Choroid plexus epithelial cell (primary cell): ENCODE data around the gene NIF3L1.
A peak's percentile ranks its signal among the peaks of the same experiment; 100 is the strongest.

Experiments used
- DNase-seq: peaks from one replicate; pipeline ENCODE4 v3.0.0-alpha.2; 2010; ENCODE audit warnings: low read depth
- H3K4me3 ChIP-seq: 2 replicates; pipeline ENCODE4 v1.5.1; 2011; ENCODE audit warnings: low read depth, mild to moderate bottlenecking, control low read depth, low read length, moderate library complexity
- CTCF ChIP-seq: conservative IDR thresholded peaks from 2 replicates; pipeline ENCODE4 v1.5.1; 2011; ENCODE audit warnings: low read depth, mild to moderate bottlenecking, control low read depth, inconsistent platforms, low read length, moderate library complexity

NIF3L1 gene, protein sequence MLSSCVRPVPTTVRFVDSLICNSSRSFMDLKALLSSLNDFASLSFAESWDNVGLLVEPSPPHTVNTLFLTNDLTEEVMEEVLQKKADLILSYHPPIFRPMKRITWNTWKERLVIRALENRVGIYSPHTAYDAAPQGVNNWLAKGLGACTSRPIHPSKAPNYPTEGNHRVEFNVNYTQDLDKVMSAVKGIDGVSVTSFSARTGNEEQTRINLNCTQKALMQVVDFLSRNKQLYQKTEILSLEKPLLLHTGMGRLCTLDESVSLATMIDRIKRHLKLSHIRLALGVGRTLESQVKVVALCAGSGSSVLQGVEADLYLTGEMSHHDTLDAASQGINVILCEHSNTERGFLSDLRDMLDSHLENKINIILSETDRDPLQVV

GRCh38 chr2:200888704-200889625 is at the start of gene NIF3L1, which contains the start of gene PPIL3:
TSS of gene NIF3L1 (plus strand) at chr2:200889371. CDS start at chr2:200891944, 2,573 bp downstream.
TSS of gene PPIL3 (minus strand) at chr2:200889077. CDS start at chr2:200887615, 1,462 bp downstream.
- DNase-seq = peak; percentile 99
- peak within 1 kb of the TSS; percentile 77 for H3K4me3 ChIP-seq
- TF ChIP-seq CTCF = no peak

- no peak for TF ChIP-seq CTCF
- H3K4me3 ChIP-seq = no peak overlapping the region
Measured at GRCh38 chr2:200839513-200839912, 49.7 kb upstream of the NIF3L1 start.

DNA sequence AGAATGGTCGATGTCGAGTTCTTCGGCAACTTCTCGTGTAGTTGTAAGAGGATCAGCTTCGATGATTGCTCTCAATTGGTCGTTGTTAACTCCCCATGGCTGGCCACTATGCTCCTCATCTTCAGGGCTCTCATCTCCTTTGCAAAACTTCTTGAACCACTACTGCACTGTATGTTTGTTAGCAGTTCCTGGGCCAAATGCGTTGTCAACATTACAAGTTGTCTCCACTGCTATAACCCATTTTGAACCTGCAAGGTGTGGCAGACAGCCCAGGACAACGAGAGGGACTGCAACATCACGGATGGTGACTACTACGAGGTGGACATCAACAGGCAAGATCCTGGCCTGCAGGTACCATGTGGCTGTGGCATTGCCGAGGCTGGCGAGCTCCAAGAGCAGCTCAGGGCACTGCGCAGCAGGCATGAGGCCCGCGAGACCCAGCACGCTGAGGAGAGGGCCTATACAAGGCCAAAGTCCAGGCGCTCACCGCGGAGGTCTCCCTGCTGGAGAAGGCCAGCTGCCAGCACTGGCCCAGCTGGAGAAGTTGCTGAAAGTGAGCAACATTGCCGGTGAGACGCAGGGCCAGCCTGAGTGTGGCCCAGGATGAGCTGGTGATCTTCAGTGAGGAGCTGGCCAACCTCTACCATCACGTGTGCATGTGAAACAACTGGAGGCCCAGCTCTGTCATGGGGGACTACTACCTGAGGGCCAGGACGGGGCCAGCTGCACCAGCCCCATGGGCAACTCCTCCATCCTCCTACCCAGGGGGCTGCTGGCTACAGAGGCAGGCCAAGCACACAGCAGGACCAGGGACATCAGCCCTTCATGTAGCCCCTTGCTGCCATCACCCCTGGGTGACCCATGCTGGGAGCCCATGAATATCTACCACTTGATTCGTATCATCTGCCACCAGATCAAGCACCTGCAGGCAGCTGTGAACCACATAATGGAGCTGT is 44.9 kb upstream of the NIF3L1 start:
- TF ChIP-seq CTCF = no peak
- no peak overlapping the region for H3K4me3 ChIP-seq
- no peak for DNase-seq

More at GRCh38 chr2:200839513-200839912, 49.7 kb upstream of the NIF3L1 start:
- DNase-seq = no peak

DNA sequence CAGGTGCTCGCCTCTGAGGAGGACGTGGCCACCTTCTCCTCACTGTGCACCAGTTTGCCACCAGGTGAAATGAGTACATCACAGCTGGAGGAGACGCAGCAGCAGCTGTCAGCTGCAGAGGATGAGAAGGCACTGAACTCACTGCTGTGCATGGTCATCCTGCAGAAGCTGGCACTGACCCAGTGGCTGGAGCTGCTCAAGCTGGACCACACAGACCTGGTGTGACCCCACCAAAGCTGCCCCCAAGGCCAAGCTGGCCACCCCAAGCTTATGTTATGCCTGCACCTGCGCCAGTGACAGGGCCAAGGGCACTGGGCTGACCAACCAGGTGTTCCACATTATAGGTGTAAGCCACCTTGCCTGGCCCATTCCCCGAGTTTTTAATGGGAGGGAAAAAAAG is 44.0 kb upstream of the NIF3L1 start:
- H3K4me3 ChIP-seq = no peak overlapping the region
- TF ChIP-seq CTCF = no peak
- no peak for DNase-seq

DNA sequence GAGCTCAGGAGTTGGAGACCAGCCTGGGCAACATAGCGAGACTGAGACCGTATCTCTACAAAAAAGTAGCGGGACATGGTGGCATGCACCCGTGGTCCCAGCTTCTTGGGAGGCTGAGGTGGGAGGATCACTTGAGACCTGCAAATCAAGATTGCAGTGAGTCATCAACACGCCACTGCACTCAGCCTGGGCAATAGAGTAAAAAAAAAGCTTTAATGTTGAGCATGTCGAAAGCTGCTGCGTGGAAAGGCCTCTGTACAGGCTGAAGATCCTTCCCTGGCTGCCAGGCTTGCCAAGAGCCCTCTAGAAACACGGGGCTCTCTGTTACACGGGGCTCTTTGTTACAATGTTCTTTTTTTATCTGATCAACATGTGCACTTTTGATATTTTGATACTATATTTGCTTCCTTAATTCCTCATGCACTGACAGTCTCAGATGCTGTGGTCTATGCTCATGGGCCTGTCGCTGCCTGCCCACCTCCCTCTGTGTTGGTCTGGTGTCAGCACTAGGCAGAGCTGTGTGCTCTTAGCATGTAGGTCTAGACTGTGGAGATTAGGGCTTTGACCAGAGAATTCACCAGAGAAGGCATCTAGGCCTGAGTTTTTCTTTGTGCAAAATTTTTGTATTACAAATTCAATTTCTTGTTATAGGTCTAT is 43.4 kb upstream of the NIF3L1 start:
- DNase-seq = no peak
- no peak overlapping the region for H3K4me3 ChIP-seq
- TF ChIP-seq CTCF = no peak

DNA sequence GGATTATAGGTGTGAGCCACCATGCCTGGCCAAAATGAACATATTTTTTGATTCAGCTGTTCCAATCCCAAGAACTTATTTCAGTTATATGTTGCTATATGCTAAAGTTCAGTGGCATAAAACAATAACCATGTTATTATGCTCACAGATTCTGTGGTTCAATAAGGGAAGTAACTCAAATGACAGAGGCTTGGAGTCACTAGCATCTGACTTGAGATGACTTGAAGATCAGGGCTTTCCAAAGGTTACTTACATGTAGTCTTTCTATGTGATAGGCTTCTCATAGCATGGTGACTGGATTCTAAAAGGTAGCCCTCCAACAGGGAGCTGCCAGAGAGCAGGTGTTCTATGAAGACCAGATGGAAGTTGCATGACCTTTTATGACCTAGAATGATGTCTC is 41.9 kb upstream of the NIF3L1 start:
- DNase-seq = no peak
- TF ChIP-seq CTCF = no peak
- no peak overlapping the region for H3K4me3 ChIP-seq
